Measurements from ENCODE around the gene CAPN15.

CAPN15 gene

DNA sequence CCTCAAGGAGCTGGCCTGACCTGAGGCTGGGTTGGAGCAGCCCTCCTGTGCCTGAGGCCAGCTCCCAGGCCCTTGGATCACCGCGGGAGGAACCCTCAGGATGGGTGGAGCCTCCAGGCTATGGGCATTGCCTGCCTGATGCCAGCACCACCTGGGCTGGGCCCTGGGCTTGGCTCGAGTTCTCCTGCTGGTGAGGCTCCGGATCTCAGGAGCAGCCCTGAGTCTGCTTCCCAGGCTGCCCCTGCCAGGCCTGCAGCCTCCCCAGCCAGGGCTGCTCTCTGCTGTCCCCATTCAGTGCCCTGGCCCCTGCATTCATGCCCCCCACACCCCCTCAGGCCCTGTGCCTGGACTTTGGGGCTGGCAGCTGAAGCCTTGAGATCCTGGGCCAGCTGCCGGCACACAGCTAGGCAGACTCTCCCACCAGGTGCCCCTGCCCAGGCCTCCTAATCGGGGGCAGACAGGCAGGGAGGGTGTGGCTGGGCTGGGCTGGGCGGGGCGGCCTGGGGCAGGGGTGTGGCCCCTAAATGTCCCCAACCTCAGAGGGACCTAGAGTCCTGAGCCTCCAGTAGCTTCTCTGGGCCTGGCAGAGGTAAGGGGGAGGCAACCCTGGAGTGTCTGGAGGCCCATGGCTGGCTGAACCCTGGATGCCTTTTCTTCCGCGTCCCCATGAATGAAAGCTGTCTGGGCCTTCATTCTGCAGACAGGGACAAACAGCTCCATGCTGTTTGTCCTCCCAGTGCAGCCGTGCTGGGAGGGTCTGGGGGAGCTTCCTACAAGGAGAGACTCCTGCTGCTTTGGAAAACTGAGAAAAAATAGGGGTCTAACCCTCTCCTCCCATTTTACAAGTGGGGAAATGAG, 41.1 kb downstream of the CAPN15 start:
- TF ChIP-seq CTCF (IDR thresholded peaks at IDR 0.05; ENCODE audit: low read depth, low read length): no peak
- peak overlapping the region; percentile 57 for H3K4me3 ChIP-seq (ENCODE audit: low read depth, low read length)

DNA sequence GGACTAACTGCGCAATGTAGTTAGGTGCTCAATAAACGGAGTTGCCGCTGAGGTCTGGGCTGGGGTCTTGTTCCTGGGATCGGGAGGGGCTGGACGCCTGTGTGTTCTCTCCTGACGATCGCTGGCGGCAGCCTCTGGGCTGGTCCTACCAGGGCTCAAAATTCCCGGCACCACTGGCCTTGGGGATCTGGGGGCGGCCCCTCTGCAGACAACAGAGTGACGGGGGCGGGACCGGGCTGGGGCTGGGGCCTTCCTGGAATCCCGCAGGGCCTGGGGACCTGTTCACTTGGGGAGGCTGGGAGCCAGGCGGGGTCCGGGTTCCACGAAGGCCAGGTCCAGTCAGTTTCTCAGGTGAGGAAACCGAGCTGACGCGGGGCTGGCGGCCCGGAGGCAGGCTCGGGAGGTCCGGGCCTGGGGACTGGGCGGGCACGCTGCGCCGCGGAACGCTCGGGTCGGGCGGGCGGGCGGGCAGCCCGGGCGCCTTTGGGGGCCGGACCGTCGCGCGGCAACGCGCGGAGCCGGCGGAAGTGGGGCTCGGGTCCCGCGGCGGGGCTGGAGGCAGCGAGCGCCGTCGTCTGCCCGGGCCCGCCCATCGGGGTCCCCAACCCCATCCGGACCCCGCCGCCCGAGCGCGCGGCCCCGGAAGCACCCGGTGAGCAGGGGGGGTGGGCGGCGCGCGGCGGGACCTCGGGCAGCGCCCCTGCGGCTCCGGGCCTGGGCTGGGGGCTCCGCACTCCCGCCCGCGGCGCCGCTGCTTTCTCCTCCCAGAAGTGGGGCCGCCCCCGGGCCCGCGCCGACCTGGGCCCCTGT, 42.1 kb downstream of the CAPN15 start, which contains the start of gene PIGQ:
PIGQ (plus strand) TSS at position 524 of the 810 bp plus-strand sequence. CDS start 4,107 bp downstream, outside the sequence.
- TF ChIP-seq CTCF (IDR thresholded peaks at IDR 0.05; ENCODE audit: low read depth, low read length): no peak
- H3K4me3 ChIP-seq (ENCODE audit: low read depth, low read length): peak within 1 kb of the TSS; percentile 89

- TF ChIP-seq CTCF (IDR thresholded peaks at IDR 0.05; ENCODE audit: low read depth, low read length): no peak
Observed at GRCh38 chr16:572865-573650, 45.5 kb downstream of the CAPN15 start.

GRCh38 chr16:574021-574760, 46.7 kb downstream of the CAPN15 start:
- no peak for TF ChIP-seq CTCF (IDR thresholded peaks at IDR 0.05; ENCODE audit: low read depth, low read length)
- no peak overlapping the region for H3K4me3 ChIP-seq (ENCODE audit: low read depth, low read length)

More at GRCh38 chr16:572865-573650, 45.5 kb downstream of the CAPN15 start:
- no peak overlapping the region for H3K4me3 ChIP-seq (ENCODE audit: low read depth, low read length)

GRCh38 chr16:575354-576196, 48.1 kb downstream of the CAPN15 start:
- no peak for TF ChIP-seq CTCF (IDR thresholded peaks at IDR 0.05; ENCODE audit: low read depth, low read length)
- no peak overlapping the region for H3K4me3 ChIP-seq (ENCODE audit: low read depth, low read length)
